Measurements from ENCODE around the gene FAM163A. TPM values are rescaled to one million over a fixed set of nuclear protein-coding genes. Genes with fewer than 3 reads are reported as not detected.

Gene FAM163A
- total and polyA plus RNA-seq, 9 of the 15 experiments (the other 6 are each of a cell fraction or from before 2014, with no cell fraction given) = not detected

- TF ChIP-seq ZNF212 (CRISPR knock-in tag; IDR thresholded peaks at IDR 0.05) (no peak), MTA3 (IDR thresholded peaks at IDR 0.05; ENCODE audit: borderline replicate concordance) (peak; percentile 71; the same call in 1 of the 2 replicates), SREBF2 (CRISPR knock-in tag; IDR thresholded peaks at IDR 0.05) (no peak), PCBP1 (IDR thresholded peaks at IDR 0.05; ENCODE audit: low read depth, low read length, poor library complexity, severe bottlenecking) (no peak), EP400 (IDR thresholded peaks at IDR 0.05) (no peak), HMBOX1 (IDR thresholded peaks at IDR 0.05) (no peak), ATF1 (CRISPR knock-in tag; IDR thresholded peaks at IDR 0.05) (no peak), ATF1 (tag; IDR thresholded peaks at IDR 0.05) (peak; percentile 72), ZBTB43 (CRISPR knock-in tag; IDR thresholded peaks at IDR 0.05) (no peak), ZNF311 (CRISPR knock-in tag; IDR thresholded peaks at IDR 0.05) (no peak), RNF219 (CRISPR knock-in tag; IDR thresholded peaks at IDR 0.05) (no peak), BRF2 (IDR thresholded peaks at IDR 0.05; ENCODE audit: borderline replicate concordance, insufficient read depth, insufficient read length) (no peak), ZNF778 (CRISPR knock-in tag; IDR thresholded peaks at IDR 0.05) (no peak), TCF15 (CRISPR knock-in tag; IDR thresholded peaks at IDR 0.05) (no peak), SIN3A (IDR thresholded peaks at IDR 0.05; ENCODE audit: borderline replicate concordance in 2 of 2, control insufficient read depth in 1 of 2, low read depth in 2 of 2, low read length in 2 of 2) (0 out of 4 replicates have a peak, but pooled peaks of 1 of the 2 experiments have one; percentile 11), ZNF512 (tag; IDR thresholded peaks at IDR 0.05) (no peak), ZEB2 (IDR thresholded peaks at IDR 0.05) (no peak), ZNF146 (CRISPR knock-in tag; IDR thresholded peaks at IDR 0.05; ENCODE audit: unreplicated experiment) (no peak), SPI1 (IDR thresholded peaks at IDR 0.05; ENCODE audit: borderline replicate concordance, low read depth, low read length) (peak; percentile 48; the same call in 1 of the 2 replicates), SMAD1 (IDR thresholded peaks at IDR 0.05; ENCODE audit: low read depth, low read length, partially characterized antibody) (no peak), E2F3 (CRISPR knock-in tag; IDR thresholded peaks at IDR 0.05) (0 out of 2 replicates have a peak, but pooled peaks have one; percentile 34), CHD2 (IDR thresholded peaks at IDR 0.05; ENCODE audit: low read depth, low read length) (no peak), ZNF695 (CRISPR knock-in tag; IDR thresholded peaks at IDR 0.05) (no peak)
These were observed 75.7 kb downstream of the FAM163A start (continued) for GRCh38 chr1:179818743-179819173.
